DND-41 (cell line): ENCODE data around the gene HBG1.

Experiments
- CTCF ChIP-seq: IDR thresholded peaks from 2 replicates; pipeline ENCODE4 v1.5.1; 2012; ENCODE audit warnings: borderline replicate concordance, low read length, moderate library complexity, mild to moderate bottlenecking; ENCODE audit not compliant: poor library complexity, severe bottlenecking; ENCODE audit errors: extremely low read depth
- EZH2 ChIP-seq: IDR thresholded peaks from 3 replicates; pipeline ENCODE4 v1.6.1; 2012; ENCODE audit warnings: borderline replicate concordance, low read depth, mild to moderate bottlenecking, moderate library complexity, low read length, inconsistent platforms; ENCODE audit not compliant: severe bottlenecking

GRCh38 chr11:5293028-5293427 is 43.4 kb upstream of the HBG1 start:
- TF ChIP-seq CTCF (no peak), EZH2 (no peak)
